GM15510 (cell line): ENCODE measurements around the gene SH3BP5L.

Source experiments
- POLR2A ChIP-seq: IDR thresholded peaks from 3 replicates; pipeline ENCODE4 v1.6.1; 2011; ENCODE audit warnings: borderline replicate concordance; ENCODE audit not compliant: insufficient read length; ENCODE audit errors: extremely low read depth

The SH3BP5L gene

DNA sequence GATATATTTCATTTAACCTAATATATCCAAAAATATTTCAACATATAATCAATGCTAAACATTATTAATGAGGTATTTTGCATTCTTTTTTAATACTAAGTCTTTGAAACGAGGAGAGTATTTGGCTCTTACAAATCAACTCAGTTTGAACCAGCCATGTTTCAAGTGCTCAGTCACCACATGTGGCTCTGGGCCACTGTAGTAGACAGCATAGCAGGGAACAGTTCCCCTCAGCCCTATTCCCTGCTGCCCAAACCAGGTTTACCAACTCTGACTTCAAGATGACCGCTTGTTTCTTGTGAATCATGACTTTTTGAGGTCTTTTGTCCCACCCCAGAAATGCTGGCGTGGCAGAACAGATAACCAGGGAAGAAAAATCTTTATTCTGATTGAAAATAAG is 18.0 kb upstream of the SH3BP5L start:
- no peak for TF ChIP-seq POLR2A

DNA sequence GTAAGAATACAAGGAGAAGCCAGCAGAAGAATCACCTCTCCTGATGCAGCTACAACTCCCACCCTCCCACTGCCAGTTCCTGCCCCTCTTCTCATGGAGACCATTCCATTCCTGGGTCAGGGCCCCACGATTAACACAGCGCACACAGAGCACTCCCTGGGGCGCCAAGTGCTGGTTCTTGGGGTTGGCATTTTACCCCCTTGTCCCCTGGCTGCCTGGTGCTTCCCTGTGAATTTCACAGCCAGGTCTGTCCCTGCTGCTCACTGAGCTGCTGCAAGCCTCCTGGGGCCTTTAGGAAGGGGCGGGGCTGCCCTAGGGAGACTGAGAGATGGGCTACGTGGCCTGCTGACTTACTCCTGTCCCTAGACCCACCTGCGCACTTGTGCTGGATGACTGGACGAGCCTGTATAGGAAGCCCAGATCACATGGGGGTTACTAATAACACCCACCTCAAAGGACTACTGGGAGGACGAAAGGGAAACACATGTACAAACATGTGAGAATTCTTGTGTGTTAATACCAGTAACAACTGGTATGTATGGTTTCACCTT is 17.1 kb upstream of the SH3BP5L start:
- TF ChIP-seq POLR2A, result no peak

DNA sequence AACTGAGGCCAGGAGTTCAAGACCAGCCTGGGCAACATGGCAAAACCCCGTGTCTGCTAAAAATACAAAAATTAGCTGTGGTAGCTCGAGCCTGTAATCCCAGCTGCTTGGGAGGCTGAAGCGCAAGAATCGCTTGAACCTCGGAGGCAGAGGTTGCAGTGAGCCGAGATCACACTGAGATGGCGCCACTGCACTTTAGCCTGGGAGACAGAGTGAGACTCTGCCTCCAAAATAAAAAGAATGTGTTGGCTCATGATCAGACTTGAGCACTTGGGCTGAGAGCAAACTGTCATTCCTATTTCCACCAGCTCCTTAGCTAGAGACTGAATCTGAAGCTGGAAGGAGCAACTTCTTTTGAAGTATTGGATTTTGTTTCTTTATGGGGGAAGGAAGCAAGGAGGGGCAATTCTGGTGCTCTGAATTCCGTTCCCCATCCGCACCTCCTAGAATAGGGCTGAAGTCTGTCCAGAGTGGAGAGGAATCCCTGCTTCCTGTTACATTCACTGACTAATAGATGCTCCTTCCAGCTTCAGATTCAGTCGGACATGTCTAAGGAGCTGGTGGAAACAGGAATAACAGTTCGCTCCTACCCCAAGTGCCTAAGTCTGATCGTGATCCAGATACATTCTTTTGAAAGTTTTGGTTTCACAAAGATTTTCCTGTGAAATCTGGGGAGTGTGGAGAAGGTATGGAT is 16.1 kb upstream of the SH3BP5L start:
- TF ChIP-seq POLR2A, result no peak

DNA sequence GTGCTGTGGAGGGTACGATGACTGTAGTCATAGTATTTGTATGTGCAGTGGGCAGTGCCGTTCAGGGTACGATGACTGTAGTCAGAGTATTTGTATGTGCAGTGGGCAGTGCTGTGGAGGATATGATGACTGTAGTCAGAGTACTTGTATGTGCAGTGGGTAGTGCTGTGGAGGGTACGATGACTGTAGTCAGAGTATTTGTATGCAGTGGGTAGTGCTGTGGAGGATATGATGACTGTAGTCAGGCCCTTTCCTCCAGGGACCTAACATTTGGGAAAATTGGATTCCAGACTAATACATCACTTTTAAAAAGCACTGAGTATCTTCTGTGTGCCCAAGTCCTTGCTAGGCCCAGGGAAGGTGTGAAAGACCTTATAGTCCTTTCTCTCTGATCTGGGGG is 15.2 kb upstream of the SH3BP5L start:
- TF ChIP-seq POLR2A, result no peak

DNA sequence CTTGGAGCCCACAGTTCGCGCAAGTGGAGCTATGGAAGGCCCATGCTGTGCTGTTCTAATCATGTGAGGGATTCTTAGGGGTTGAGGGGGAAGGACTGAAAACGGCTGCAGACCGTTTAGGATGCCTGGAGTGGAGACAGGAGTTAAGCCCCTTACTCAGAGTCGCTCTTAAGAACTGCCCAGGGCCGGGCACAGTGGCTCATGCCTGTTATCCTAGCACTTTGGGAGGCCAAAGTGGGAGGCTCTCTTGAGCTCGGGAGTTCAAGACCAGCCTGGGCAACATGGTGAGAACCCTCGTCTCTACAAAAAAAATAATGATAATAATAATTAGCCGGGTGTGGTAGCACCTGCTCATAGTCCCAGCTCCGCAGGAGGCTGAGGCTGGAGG is 13.4 kb upstream of the SH3BP5L start:
- no peak for TF ChIP-seq POLR2A

DNA sequence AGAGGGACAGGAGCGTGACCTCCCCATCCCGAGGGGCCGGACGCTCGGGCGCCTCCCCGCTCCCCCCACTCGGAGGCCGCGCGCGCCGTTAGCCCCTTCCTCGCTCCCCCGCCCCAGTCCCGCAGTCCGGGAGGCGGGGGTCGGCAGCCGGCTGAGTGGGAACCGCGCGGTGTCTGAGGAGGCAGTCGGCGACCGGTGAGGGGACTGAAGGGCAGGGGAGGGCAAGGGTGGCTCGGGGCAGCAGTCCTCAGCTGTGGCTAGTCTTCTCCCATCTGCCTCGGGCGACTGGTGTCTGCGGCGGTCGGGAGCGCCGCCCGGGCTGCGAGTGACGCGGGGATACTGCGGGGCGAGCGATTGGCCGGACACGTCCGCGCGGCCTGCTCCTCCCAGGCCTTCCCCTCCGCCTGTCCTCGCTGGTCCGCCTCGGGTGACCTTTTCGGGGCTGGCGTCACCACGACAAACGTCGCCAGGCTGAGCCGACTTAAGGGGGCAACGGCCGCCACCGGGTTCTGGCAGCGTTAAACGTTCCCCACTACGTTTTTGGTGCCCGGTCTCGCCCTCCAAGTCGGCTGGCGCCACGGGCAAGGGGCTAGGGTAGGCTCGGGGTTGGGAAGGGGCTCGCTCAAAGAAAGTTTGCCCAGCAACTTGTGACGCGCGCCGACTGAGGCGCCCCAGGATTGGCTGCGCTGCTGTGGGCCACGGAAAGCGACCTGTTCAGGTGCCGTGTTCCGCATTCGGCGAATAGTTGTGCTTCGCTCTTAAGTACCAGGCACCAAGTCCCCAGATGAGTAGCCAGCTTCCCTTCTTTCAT is 12.8 kb upstream of the SH3BP5L start:
- TF ChIP-seq POLR2A, result peak; percentile 85

DNA sequence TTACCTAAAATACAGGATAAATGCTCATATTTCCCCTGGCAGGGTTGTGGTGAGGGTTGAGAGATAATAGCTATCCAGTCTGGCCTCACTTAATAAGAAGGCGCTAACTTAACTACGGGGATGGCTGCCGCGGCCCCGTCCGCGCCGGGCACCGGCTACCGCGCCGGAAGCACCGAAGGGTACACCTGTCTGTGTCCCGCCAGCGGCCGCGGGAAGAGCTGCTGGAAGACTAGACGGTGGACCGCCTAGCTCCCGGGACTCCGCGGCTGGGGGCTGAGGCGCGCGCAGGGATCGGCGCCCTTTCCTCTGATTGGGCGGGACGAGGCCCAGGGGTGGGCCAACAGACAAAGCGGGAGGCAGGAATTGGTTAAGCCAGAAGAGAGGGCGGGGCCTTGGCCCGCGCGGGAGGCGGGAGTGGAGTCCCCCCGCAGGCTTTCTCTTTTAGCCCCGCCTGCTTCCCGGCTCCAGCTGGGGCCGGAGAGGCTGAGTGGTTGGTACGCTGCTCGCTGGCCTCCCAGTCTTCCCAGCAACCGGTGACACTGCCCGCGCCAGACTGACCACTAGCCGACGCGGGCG is 12.2 kb upstream of the SH3BP5L start, which contains the start of gene ZNF672:
TSS of gene ZNF672 (plus strand) at position 444 of the 576 bp plus-strand sequence. CDS start 9,051 bp downstream, outside the sequence.
- peak; percentile 81 for TF ChIP-seq POLR2A

DNA sequence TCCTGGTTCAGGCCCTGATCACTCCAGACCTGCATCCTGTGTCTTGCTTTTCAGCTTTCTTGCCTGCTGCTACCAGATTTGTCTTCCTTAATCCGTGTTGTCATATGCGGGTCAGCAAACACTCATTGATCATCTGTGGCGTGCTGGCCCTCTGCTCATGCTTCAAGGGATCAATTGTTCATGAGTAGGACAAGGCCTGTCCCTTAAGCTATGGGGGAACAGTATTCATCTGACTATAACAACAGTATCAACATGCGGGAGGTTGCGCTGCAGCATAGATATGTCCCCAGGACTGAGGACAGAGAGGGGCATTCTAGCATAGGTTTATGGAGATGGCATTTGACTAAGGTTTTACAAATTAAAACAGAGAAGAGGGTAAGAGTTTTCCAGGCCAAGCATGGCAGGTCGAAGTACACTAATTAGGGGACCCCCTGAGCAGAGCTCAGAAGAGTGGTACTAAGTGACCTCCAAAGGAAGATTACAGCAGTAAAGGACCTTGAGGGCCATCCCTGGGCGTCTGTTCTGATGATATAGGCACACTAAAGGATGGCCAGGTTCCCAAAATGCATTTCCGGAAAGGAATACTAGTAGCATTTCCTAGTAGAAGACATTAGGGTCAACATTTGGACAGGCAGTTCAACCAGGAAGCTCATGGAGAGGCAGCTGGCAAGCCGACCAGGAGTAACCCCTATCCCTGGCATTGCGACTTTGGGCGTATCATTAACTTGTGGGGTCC is 11.5 kb upstream of the SH3BP5L start:
- TF ChIP-seq POLR2A, result no peak

DNA sequence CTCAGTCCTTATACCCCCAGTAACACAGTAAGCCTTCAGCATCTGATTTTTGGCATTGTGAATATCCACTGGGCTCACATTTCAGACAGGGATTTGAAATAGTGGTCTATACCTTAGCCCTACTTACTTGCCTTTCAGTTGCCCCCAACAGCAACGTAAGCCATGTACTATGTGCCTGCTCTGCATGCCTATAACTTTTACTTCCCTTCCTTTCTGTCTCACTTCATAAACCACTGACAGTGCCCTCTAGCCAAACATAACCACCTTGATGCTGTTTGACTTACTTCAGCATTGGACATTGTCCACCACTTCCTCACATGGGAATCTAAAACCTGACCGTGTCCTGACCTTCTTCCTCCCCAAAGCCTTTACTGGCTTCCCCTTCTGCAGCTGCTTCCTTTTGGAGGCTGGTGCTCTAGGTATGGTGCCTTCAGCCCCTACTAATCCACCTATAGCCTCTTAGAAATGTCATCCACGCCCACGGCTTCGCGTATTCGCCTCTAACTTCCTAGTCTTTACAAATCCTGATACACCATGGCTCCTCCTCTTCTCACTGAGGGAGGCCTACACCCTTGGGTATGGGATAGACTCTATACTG is 8.7 kb upstream of the SH3BP5L start:
- no peak for TF ChIP-seq POLR2A

DNA sequence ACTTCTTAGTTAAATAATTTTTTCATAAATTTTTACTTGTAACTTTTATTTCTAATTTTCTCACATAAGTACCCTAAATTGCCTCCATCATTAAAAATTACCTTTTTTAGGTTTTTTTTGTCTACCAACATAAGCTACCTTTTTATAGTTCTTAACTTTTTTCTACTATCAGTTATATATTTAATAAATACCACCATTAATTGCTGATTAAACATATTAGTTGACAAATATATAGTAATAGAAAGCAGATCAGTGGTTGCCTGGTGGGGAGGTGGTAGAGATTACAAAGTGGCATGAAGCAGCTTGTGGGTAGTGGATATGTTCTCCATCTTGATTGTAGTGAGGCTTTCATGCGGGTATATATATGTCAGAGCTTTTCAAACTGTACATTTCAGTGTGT is 6.1 kb upstream of the SH3BP5L start:
- no peak for TF ChIP-seq POLR2A

DNA sequence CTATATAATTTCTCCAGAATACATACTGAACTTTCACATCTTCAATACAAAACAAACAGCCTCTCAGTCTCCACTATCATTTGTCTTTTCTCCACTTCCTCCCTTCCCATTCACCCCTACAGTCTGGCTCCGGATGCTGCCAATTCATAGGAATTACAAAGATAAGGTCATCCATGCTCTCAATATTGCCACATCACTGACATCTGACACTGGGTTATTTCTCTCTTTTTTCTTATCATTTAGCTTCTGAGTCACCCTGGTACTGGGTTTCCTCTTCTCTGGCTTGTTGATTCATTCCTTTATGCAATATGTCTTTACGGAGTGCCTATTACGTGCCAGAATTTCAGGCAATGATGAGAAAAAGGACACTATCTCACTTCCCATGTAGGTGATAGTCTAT is 3.1 kb upstream of the SH3BP5L start:
- TF ChIP-seq POLR2A, result no peak

DNA sequence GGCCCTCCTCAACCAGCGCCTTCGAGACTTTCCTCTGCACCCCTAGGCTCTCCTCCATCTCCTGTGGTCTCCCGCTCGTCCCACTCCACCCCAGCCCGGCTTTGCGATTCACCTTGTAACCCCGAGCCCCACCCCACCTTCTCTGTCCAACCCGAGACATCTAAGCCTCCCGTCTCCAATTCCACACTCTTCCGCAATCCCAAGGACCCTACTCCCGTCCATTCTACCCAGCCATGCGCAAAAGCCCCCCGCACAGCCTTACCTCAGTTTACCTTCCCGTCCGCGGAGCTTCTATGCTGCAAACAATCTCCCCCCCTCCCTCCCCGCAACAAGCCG is 174 bp downstream of the SH3BP5L start:
- peak; percentile 45 for TF ChIP-seq POLR2A

DNA sequence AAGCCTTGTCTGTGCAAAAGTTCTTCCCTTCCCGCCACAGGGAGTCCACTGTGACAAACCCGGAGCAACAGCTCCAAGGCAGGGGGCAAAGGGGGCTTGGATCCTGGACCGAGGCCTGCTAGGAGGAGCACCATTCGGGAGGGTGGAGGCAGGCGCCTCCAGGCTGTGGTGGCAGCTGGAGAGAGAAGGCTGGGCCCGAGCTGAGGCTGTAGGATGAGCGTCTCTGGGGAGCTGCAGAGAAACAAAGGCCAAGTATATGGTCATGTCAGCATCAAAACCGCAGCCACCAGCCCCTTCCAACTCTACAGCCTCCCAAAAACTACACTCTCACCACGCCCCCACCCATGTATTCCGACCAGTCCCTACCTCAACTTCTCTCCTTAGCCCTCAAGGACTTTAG is 579 bp downstream of the SH3BP5L start:
- no peak for TF ChIP-seq POLR2A

DNA sequence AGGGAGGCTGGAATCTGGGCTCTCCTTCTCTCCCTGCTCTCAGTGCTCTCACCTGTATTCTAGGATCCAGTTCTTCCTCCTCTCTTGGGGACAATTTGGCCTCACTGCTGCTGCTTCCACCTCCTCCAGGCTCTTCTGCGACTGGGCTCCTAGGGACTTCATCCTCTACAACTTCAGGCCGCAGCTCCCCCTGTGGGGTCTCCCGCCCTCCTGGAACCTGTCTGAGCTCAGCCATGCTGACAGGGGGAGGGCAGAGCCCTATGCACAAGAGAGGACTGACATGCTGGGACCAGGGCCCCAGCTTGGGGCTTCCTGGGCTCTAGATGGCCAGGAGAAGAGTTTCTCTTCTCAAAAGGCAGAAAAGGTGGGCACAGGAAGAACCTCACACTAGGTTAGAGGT is 1.0 kb downstream of the SH3BP5L start:
- no peak for TF ChIP-seq POLR2A
